GM19397 (cell line): ENCODE data around the gene COA7.

Experiments
- ATAC-seq: cut with Tn5 transposase; IDR thresholded peaks from one replicate; pipeline ENCODE4 v1.9.1; 2021; ENCODE audit warnings: mild to moderate bottlenecking, moderate library complexity; ENCODE audit not compliant: unreplicated experiment

COA7 gene

GRCh38 chr1:52673513-52673912, 24.6 kb downstream of the COA7 start:
- ATAC-seq: no peak

- ATAC-seq: no peak
These were observed 25.2 kb downstream of the COA7 start for GRCh38 chr1:52672946-52673345.

DNA sequence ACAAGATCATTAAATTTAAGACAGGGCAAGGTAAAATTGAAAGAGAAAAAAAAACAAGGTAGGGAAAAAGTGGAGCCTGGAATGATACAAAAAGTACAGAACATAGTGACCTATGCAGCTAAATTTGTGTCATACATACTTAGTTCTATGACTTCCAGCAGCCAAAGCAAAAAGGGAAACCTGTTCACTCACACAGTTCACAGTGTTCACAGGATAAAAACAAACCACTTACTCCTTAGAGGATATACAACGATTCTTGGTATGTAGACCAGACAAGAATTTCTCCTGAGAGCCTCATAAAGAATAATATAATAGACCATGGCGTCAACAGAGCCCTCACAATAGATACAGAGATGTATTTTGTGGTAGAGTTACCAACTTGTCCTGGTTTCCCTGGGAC, 27.5 kb downstream of the COA7 start:
- ATAC-seq: no peak

GRCh38 chr1:52669696-52670095, 28.5 kb downstream of the COA7 start:
- no peak for ATAC-seq

GRCh38 chr1:52668711-52669110, 29.4 kb downstream of the COA7 start:
- ATAC-seq: no peak

DNA sequence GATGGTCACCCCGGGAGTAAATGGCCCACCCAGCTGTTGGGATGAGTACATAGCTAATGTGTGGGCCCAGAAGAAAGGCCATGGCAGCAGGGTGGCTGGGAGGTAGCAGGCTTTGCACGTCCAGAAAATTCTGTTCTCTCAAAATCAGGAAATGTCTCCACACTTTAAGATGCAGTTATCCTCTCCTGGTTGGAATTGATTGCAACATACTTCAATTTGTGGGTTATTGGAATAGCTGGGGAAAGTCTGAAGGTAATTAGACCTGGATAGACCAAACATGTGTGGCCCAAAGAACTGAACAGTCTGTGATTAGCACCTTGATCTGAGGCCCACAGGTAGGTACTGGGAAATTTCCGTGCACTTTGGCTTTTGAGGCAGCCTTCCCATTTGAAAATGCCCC, 30.2 kb downstream of the COA7 start:
- no peak for ATAC-seq

DNA sequence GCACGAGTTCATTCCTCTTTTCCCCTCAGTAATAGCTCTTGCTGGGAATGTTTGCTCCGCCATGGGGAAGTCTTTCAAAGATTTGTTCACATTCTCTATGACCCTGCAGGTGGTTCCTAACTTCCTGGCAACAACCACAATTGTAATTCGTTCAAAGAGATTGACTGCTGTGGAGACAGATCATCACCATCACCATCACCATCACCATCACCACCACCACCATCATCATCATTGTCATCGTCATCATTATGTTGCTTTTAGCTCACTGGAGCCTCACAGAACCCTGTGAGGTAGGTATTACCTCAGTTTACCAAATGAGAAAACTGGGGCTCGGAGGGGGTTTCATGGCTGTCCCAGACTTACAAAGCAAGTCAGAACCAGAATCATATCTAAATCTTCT, 30.9 kb downstream of the COA7 start:
- ATAC-seq: no peak

DNA sequence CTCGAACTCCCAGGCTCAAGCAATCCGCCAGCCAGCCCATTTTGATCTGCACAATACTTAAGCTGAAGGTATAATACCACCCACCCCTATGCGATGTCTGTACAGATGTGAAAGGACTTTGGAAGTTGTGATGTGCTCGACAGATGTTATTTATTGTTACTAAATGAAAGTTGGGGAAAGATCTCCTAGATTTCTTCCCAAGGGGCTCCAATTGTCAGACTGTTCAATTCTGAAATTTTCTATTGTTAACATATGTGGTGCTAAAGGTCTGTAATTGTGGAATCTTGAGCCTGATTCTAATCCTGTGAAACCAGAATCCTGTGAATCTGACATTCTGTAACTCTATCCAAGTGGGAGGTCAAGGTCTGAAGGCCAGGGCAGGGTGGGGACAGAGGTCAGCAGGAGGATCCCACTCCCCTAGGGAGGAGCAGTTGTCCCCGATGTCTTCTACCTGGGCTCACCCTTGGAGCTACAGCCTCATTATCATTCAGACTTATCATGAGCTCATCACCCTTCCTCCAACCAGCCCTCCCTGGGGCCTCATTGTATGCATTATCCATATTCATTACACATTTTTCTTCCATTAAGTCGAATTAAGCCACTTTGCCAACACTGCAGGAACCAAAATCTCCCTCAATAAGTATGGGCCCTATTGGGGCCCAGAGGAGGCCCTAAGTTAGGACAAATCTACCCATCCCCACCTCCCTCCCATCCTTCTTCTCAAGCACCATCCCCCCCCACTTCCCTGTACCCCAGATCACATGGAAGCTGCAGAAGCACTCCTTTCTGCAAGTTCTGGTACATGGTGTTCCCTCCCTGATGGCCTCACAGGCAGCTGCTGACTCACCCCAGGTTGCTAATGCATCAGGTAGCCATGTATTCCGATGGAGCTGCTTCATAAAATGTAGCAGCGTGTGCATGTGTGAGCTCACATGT, 32.9 kb downstream of the COA7 start:
- no peak for ATAC-seq

GRCh38 chr1:52663716-52664115, 34.4 kb downstream of the COA7 start:
- no peak for ATAC-seq

DNA sequence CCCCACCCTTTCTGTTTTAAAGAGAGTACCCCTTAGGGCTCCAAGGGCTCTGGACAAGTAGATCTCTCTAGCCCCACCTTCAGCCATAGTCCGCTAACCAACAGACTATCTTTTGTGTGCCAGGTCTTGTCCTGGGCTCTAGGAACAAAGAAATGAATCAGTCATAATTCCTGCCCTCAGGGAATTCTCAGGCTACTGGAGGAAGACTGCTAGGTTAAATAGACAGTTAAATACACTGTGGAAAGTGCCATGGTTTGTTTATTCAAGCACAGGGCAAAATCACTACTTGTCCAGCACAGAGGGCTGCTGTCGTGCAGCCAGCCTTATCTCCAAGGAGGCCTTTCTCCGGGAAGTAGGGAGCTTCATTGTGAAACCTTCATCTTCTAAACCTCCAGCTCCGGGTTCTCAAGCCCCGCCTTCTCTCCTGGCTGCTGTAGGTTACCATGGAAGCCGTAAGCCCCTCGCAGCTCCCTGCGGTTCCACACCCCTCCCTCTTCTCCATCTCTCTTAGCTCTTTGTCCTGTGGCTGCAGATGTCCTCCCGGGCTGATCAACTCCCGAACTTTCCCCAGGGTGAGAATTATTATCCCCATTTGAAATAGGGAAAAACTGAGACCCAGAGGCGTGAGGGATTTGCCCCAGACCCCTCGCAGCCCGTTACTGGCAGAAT, 35.4 kb downstream of the COA7 start:
- ATAC-seq: no peak

GRCh38 chr1:52660807-52661206, 37.3 kb downstream of the COA7 start:
- ATAC-seq: no peak

DNA sequence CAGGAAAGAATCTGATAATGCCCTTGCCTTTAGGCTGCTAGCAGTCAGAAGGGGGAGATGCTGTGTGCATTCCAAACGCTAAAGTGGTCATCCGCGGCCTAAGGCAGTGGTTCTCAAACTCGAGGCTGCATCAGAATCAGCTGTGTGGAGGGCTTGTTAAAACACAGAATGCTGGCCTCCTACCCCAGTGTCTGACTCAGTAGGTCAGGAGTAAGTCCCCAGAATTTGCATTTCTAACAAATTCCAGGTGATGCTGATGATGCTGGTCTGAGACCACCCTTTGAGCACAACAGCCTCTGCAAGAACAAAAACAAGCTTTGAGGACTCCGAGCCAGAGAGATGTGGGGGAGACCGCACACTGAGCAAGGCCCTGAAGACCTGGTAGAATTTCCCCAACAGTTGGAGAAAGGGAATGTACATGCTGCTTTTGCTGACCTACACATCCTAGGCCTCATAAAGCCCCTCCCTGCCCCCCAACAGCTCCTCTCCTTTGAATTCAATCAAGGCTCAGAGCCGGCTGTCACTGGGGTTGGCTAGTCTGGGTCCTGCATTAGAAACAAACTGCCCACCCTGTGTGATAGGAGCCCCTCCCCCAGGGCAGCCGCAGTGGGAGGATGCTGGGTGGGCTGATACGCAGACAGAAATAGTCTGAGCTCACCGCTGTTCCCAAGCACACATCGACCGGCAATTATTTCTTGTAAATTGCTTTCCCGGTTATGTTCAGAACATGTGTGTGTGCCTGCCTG, 38.1 kb downstream of the COA7 start:
- no peak for ATAC-seq

- ATAC-seq: no peak
These were observed 38.8 kb downstream of the COA7 start for GRCh38 chr1:52659356-52659755.

- ATAC-seq: no peak
These were observed 39.4 kb downstream of the COA7 start for GRCh38 chr1:52658795-52659194.

GRCh38 chr1:52657702-52658101, 40.4 kb downstream of the COA7 start:
- no peak for ATAC-seq

DNA sequence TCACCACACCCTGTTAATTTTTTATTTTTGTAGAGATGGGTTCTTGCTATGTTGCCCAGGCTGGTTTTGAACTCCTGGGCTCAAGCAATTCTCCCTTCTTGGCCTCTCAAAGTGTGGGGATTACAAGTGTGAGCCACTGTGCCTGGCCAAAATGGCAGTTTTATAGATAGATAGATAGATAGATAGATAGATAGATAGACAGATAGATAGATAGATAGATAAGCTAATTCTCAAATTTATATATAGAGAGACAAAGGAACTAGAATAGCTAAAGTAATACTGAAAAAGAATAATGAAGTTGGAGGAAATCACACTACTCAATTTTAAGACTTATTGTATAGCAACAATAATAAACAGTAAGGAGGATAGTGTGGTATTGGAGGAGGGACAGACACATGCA, 44.1 kb downstream of the COA7 start:
- no peak for ATAC-seq

GRCh38 chr1:52653207-52653849, 44.8 kb downstream of the COA7 start:
- no peak for ATAC-seq

GRCh38 chr1:52651904-52652303, 46.2 kb downstream of the COA7 start:
- ATAC-seq: no peak

DNA sequence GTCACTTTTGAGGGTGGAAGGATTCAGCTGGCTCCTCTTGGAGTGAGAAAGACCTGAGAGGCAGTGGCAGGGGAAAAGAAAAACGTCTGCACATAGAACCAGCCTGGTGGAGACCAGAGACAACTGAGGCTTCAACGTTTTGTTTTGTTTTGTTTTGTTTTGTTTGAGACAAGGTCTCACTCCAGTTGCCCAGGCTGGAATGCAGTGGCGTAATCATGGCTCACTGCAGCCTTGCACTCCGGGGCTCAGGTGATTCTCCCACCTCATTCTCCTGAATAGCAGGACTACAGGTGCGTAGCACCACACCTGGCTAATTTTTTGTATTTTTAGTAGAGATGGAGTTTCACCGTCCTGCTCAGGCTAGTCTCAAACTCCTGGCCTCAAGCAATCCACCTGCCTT, 52.9 kb downstream of the COA7 start:
- no peak for ATAC-seq

DNA sequence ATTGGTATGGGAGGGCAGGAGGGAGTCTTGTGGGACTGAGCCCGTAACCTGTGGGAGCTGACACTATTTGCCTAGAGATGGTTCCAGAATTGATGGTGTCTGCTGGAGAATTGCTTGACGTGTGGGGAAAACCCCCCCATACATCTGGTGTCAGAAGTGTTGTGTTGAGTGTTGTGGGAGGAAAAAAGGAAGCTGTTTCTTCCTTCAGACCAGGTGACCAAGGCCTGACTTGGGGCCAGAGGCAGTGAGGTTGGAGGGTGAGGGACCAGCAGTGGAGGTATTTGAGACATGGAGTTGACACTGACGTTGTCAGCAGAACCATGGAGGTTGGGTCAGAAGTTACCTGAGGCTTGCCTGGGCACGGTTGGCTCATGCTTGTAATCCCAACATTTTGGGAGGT, 56.8 kb downstream of the COA7 start:
- ATAC-seq: no peak

GRCh38 chr1:52640697-52641096, 57.5 kb downstream of the COA7 start:
- no peak for ATAC-seq
